Prostate gland (tissue), 2 donors: ENCODE measurements around the gene TYMP.
A peak's percentile ranks its signal among the peaks of the same experiment; 100 is the strongest.

Experiments
- CTCF ChIP-seq, 4 experiments: fragments of 200-600 bp in 2 of 4; fragments of 450-650 bp in 2 of 4; sonication (generic) in 2 of 4; IDR thresholded peaks; 1 replicate in 3 of 4; 2 replicates in 1 of 4; pipeline ENCODE4 v1.5.1; 2016 to 2019; ENCODE audit warnings: antibody characterized with exemption in 4 of 4, mild to moderate bottlenecking in 2 of 4, moderate library complexity in 2 of 4
- POLR2A ChIP-seq: fragments of 450-650 bp; IDR thresholded peaks from one replicate; pipeline ENCODE4 v1.6.1; 2016; ENCODE audit warnings: antibody characterized with exemption, mild to moderate bottlenecking
- POLR2AphosphoS5 ChIP-seq: sonication (generic); formaldehyde crosslinking; IDR thresholded peaks from one replicate; pipeline ENCODE4 v1.6.1; 2017; ENCODE audit warnings: antibody characterized with exemption

GRCh38 chr22:50531546-50531961, 1.7 kb upstream of the TYMP start:
- TF ChIP-seq CTCF (IDR thresholded peaks at IDR 0.05) = no peak
- peak; percentile 45 for TF ChIP-seq POLR2A
- TF ChIP-seq POLR2AphosphoS5 = no peak
